Embryonic facial prominence (tissue), 1 donor: ENCODE measurements around the gene UNC13A.

Experiments
- DNase-seq: peaks from one replicate; pipeline ENCODE4 v3.0.0-alpha.2; 2016; ENCODE audit errors: extremely low spot score

The UNC13A gene

DNA sequence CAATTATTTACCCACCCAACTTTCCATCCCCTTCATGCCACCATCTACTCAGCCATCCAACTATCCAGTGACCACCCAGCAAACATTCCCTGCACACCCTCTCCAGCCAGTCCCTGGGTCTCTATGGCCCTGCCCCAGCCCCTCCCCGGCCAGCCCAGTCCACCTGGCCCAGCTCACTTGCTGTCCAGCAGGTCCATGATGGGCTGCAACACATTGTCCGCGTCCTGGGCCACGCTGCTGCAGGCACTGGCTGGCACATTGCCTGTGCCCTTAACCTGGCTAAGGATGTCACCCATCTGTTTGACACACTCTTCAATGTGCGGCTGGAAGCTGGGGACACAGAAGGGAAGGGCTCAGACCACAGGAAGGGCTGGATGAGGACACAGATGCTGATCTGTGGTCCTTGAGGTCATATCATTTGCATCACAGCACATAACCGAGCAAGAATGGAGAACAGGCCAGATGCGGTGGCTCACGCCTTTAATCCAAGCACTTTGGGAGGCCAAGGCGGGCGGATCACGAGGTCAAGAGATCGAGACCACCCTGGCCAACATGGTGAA is 61.6 kb downstream of the UNC13A start:
- DNase-seq, result no peak

DNA sequence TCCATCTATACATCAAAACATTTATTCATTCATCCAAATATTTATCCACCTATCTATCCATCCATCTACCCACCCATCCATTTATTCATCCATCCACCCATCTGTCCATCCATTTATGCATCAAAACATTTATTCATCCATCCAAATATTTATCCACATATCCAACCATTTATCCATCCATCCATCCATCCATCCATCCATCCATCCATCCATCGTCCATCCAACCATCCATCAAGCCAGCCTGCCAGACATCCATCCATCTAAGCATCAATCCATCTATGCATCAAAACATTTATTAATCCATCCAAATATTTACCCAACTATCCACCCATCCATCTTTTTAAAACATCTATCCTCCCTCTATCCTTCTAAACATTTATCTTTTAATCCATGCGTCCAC is 62.2 kb downstream of the UNC13A start:
- no peak for DNase-seq

DNA sequence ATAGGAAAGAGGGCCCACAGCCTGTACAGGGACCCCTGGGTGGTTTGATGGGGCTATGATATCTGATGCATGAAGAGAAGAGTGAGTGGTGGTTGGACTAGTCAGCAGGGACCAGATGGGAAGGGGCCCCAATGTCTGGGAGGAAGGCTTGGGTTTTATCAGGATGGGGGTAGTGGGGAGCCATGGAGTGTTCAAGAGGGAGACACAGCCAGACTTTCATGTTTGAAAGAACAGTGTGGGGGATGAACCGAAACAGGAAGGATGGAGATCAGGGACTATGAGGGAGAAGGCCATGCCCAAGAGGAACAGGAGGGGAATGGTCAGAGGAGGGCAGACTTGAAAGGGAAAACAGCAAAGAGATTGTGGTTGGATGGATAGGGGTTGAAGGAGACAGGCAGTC is 63.1 kb downstream of the UNC13A start:
- no peak for DNase-seq

DNA sequence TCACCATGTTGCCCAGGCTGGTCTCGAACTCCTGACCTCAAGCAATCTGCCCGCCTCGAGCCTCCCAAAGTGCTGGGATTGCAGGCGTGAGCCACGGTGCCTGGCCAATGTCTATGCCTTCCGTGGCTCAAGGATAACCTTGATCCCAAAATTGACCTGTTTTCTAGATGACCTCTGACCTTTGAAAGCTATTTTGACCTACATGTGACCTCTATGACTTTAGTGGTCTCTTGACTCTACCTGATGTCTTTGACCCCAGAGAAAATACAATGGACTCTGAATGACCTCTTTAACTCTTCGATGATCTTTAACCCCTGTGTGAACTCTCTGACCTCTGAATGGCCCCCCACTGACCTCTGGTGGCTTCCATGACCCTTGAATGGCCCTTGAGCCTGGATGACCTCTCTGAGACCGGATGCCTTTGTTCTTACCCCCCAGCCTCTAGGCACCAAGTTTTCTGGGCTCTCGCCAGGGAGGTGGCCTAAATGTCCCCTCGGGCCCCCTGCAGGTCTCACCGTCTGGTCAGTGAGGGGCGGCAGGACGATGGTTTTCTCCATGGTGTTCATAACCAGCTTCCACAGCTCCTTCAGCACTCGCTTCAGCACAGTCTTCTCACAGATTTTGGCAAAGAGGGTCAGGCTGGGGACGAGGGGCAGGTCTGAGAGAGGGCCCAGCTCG is 63.7 kb downstream of the UNC13A start:
- no peak for DNase-seq

DNA sequence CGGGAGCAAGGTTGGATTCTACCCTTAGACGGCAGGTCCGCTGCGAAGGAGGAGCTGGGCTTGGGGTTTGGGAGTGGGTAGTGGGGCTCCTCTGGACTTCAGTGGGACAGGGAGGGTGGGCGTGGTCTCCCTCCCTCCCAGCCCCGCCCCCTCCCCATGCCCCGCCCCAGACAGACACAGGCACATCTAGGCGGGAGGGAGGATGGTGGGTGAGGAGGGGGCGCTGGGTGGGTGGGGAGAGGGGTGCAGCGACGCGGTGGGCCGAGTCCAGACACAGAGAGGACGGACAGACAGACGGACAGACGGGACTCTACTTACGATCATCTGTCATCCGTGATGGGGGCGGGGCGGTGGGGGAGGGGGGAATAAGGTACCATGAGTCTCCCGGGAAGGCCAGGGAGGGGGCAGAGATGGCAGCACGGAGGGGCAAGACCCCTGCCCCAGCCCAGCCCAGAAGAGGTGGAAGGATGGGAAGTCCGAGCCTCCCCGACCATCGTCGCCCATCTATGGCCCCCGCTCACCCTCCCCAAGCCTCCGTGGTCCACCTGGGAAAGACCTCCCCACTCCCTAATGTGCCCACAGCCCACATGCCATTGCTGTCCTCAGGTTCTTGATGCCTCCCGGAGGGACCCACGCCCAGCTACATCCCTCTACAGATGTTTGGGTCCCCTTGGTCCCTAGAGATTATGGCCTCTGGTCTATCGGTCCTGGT is 64.8 kb downstream of the UNC13A start:
- DNase-seq, result no peak

DNA sequence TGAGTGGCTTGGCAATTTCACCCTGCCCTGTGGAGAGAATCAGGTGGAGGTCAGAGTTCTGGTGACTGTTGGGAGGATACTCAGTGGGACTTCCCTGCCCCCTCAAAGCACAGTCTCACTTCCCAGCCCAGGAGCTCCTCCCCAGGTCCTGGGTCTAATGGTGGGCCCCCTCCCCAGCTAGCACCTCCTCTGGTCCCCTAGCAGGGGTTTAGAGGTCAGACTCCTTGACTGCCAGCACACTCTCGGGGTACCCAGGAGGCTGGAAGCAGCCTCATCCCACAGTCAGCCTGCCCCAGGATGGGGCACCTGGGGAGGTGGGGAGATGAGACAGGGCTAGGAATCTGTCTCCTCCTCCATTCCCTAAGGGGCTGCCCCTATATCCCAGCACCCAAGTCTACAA is 67.5 kb downstream of the UNC13A start:
- no peak for DNase-seq

DNA sequence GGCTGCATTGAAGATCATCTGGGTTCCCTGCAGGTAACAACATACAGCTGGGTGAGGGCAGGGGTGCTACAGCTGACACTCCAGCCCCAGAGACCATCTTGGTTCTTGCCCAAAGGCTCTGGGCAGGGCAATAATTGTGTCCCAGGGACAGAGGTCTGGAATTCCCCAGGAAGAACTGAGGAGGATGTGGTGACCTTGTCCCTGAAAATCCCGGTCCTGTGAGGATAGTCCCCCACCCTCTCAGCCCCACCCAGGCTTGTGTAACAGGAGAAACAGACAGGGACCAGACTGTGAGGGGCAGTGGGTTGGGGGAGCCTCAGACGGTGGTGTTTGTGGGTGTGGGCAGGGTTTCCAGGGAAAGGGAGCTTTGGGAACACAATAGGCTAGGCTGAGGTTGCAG is 69.2 kb downstream of the UNC13A start:
- no peak for DNase-seq

DNA sequence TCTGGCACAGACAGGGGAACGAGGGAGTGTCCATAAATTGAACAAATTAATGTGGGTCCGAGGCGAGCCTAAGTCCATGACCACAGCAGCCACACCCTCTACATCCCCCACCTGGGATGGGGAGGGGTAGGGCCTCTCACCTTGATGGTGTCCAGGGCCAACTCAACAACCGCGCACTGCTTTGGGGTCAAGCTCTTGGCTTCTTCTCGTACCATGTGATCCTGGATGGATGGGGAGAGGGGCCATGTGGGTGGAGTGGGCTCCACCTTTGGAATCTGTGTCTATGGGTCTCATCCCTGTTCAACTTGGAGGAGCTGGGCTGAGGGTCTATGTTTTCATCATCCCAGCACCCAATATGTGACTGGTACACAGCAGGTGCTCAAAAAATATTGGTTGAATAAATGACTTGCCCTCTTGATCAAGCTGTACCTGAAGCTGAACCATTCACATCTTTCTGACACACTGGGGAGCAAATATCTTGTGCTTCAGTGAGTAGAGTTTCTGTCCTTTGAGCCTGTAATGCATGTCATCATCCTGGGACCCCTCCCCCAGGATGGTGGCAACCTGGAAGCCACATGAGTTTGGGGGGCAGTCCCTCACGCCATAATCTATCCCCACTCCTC is 69.8 kb downstream of the UNC13A start:
- no peak for DNase-seq

DNA sequence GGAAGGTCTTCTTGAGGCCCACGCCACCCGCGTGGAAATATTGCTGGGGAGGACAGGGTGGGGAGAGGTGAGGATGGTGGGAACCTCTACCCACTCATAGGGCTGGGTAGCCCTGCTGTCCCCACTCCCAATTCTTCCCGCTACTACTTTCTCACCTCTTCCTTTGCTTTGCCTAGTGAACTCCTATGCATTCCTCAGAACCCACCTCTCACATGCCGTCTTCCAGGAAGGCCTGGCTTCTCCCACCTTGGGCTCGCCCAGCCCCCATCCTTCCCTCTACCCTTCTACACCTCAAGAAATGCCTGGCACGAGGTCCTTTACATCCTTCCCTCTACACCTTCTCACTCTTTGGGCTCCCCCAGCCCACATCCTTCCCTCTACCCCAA is 70.4 kb downstream of the UNC13A start:
- DNase-seq, result no peak

DNA sequence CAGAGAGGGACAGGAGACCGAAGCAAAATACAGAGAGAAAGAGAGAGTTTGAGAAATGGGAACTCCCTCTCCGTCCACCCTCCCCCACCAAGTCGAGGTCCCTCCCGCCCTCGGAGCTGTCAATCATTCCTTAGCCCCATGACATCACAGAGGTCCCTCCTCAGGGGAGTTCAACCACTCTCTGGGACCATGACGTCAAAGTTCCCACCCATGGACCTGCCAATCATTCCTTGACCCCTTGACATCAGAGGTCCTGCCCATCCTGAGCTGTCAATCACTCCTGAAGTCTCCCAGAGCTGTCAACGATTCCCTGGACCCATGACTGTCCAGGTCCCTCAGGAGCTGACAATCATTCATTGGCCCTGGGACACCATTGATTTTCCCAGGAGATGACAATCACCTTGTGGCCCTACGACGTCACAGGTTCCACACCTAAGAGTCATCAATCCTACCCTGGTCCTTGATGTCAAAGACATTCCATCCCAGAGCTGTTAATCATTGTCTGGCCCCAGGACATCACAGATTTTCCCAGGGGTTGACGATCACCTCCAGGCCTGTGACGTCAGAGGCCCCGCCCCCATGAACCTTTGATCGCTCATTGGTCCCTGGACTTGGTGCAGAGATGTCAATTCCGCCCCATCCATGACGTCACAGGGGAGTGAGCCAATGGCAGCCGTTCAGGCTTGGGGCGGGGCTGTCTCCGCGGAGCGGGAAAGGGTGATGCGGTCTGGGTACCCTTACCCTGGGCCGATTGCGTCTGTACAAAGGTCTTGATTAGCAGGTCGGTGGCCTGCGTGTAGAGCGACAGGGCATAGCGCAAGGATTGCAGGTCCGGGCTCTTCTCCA is 71.0 kb downstream of the UNC13A start:
- no peak for DNase-seq

DNA sequence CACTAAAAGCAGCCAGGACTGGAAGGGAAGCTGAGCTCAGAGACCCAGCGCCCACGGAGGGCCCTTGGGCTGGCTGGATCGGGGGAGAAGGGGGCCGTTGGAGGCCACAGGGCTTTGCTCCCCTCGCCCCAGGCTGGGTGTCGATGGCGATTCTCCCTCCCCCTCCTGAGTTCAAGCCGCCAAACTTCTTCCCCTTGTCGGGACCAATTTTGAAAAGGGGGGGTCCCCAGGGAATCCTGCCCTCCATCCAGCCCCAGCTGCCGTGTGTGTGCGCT is 71.5 kb downstream of the UNC13A start:
- DNase-seq, result no peak

DNA sequence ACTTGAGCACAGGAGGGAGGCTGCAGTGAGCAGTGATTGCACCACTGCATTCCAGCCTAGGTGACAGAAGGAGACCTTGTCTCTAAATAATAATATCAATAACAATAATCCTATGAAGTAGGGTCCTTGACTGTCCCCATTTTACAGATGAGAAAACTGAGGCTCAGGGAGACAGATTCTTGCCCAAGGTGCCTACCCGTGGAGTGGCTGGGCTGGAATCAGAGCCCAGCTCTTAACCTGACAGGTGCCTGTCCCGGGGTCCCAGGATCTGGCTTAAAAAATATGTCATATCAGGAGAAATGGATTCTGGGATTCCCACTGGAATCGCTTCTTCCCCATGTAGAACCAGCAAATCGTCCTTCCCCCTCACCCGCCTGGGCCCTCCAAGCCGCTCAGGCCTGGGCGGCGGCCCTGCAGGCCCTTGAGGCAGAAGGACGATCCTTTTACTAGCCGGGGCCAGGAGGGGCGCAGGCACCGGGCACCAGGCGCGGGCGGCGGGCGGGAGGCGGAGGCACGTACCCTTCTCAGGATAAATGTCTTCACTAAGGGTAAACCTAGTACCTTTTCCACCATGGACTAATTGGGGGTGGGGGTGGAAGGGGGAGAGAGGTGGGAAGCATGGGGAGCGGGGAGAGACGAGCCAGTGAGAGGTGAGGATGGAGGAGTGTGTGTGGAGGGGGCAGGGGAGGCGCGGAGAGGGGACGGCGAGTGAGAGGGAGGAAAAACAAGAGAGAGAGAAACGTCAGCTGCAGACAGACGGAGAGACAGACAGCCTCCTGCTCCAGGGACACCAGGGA is 72.1 kb downstream of the UNC13A start:
- DNase-seq, result no peak

DNA sequence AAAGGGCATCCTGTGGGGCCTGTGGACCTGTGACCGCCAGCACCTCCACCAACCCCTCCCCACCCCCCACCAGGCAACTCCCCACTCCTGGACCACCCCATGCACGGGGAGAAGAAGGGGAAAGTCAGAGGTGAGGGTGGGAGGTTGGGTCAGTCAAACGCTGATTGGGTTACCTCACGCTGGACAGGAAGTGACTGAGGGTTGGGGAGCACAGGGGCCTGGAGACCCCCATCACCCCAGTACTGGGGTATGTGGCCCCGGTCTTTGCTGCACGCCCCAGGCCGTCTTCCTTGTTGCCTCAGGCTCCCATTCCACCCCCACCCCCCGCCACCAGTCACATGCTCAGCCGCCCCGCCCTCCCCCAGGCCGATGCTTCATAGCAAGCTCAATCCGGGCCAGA is 73.7 kb downstream of the UNC13A start:
- no peak for DNase-seq

DNA sequence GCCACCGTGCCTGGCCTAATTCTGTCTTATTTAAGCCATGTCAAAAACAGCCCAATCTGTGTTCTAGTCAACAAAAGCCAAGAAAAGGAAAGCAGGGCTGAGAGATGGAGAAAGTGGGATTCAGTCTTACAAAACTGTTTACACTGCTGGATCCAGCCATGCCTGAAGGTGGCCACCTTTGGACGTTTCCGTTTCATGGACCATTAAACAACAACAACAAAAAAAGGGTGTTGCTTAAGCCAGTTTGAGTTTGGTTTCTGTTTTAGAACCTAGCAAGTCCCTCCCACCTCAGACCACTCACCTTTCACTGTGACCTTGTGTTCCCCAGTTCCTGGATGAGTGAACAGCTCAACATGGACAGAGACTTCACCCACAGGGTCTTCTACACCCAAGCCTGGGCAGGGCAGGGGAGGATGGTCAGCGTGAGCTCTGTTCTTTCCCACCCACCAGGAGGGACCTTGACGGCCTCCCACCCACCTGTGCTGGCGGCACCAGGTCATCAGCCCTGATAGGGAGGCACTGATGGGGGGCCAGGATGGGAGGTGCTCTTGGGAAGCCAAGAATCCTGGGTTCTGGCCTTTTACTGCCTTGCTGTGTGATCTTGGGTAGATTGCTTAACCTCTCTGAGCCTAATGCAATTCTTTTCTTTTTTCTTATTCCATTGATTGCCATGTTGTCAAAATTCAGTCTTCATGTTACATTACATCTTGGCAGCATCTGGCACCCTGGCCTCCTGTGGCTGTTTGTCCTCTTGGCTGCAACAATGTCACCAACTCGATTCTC is 76.5 kb downstream of the UNC13A start:
- DNase-seq, result no peak

DNA sequence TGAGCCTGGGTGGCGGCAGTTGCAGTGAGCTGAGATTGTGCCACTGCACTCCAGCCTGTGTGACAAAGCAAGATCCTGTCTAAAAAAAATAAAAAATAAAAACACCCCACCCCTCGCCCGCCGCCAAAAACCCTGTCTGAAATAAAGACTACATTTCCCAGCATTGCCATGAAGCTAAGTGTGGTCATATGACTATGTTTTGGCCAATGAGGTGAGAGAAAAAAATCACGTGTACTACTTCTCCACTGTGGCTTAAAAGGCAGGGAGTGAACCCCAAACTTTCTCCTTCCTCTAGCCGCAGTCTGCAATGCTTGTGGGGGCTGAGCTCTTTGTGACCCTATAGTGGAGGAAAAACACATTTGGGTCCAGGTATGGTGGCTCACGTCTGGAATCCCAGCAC is 77.8 kb downstream of the UNC13A start:
- DNase-seq, result no peak

DNA sequence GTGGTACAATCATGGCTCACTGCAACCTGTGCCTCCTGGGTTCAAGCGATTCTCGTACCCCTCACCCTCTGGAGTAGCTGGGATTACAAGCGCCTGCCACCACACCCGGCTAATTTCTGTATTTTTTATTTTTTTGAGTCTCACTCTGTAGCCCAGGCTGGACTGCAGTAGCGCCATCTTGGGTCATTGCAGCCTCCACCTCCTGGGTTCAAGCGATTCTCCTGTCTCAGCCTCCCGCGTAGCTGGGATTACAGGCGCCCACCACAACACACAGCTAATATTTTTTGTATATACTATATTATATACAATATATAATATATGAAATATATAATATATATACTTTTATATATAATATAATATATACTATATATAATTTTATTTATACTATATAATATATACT is 80.2 kb downstream of the UNC13A start:
- no peak for DNase-seq

DNA sequence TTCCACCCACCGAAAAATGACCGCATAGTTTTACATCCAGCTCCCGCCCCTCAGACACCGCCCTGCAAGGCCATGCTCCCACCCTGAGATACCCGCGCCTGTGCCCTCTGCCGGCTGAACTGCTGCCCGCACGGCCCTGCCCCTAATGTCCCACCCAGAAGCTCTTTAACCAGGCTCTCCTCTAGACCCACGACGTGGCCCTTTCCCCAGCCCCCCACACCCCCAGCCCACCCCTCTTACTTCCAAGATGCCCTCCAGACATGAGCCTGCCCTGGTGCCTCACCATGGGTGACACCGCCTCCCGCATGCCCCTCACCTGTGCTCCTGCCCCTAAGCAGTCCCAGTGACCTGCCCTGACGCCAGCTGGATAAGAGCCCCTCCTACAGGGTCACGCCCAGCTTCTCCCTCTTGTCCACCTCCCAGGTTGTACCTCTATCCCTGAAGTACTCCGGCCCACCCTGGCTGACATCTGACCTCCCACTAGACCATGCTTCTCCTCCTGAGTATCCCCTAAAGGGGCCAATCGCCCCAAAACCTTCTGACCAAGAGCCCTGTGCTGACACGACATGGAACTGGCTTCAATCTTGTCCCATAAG is 81.5 kb downstream of the UNC13A start:
- no peak for DNase-seq

DNA sequence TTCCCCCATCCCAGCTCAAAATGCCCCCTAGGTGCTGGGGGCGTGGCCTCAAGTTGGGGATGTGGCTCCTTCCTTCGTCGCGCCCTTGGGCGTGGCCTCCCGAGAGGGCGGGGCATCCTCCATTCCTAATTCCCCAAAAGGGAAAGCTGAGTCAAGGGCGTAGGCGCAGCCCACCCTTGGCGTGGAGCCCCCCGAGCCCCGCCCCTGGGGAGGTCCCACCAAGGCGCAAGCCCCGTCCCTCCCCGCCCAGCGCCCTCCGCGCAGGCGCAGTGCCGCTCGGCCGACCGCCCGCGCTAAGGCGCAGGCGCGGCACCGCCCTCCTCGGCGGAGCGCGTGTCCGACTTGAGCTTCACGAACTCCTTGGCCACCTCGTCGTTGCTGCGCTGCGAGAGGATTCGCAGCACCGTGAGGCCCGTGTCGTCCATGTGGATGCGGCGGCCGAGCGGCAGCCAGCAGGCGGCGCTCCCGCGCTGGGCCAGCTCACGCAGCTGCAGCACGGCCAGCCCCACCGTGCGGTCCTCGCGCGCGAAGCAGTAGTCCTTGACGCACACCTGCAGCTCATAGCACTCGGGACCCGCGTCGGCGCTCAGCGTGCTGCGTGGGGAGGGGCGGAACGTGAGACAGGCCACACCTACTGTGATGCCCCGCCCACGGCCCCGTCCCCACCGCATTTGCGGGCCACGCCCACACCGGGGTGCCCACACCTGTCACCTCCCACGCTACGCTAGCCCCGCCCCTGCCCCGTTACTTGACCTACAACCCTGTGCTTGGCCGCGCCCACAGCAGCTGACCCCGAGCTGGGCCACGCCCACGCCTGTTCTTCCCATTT is 82.2 kb downstream of the UNC13A start:
- DNase-seq, result no peak

DNA sequence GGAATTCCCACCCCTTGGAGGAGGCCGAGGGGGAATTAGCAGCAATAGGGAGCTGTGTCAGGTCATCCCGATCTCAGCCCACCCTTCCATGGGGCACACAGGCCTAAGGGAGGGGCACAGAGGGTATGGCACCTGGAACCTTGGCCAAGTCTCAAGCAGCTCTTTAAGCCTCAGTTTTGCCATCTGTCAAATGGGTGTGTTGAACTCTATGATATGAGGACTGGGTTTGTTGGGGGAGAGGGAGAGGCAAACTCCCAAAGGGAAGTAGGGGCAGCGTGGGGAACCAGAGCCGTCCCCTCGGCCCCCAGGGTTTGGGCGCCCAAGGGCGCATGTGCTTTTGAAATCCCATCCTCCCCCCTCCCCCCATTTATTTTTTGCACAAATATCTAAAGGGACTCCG is 83.0 kb downstream of the UNC13A start:
- no peak for DNase-seq
